Stomach (tissue), 9 donors: ENCODE data around the gene BCL2. TPM values are rescaled to one million over a fixed set of nuclear protein-coding genes. Genes with fewer than 3 reads are reported as not detected.

Experiments
- DNase-seq, 2 donors: peaks; one replicate each; pipeline versions ENCODE4 v3.0.0 to v3.0.0-alpha.2; 2013 to 2019
- H3K27ac ChIP-seq, 5 donors: fragments of 200-600 bp in 4 of 5; sonication (generic) in 4 of 5; one replicate each; pipeline ENCODE4 v1.5.1; 2013 to 2019; ENCODE audit warnings: mild to moderate bottlenecking in 1 of 5, moderate library complexity in 1 of 5
- H3K27me3 ChIP-seq, 3 donors: fragments of 200-600 bp; sonication (generic); one replicate each; pipeline ENCODE4 v1.5.1; 2017 to 2019; ENCODE audit warnings: mixed run types in 1 of 3
- H3K36me3 ChIP-seq, 4 donors: fragments of 200-600 bp; sonication (generic); 1 replicate in 3 of 4; 2 replicates in 1 of 4; pipeline ENCODE4 v1.5.1; 2016 to 2019
- H3K4me1 ChIP-seq, 4 donors: fragments of 200-600 bp; sonication (generic); one replicate each; pipeline ENCODE4 v1.5.1; 2016 to 2019
- H3K4me3 ChIP-seq, 4 donors: fragments of 200-600 bp; sonication (generic) in 3 of 4; one replicate each; pipeline ENCODE4 v1.5.1; 2016 to 2019; ENCODE audit warnings: mild to moderate bottlenecking in 1 of 4
- H3K9me3 ChIP-seq, 4 donors: fragments of 200-600 bp; sonication (generic); one replicate each; pipeline ENCODE4 v1.5.1; 2016 to 2019
- EP300 ChIP-seq: sonication (generic); formaldehyde crosslinking; IDR thresholded peaks from one replicate; pipeline ENCODE4 v1.6.1; 2017; ENCODE audit warnings: antibody characterized with exemption
- POLR2A ChIP-seq, 4 donors: fragments of 450-650 bp; IDR thresholded peaks; one replicate each; pipeline ENCODE4 v1.6.1; 2016; ENCODE audit warnings: antibody characterized with exemption in 4 of 4, control low read depth in 2 of 4, mild to moderate bottlenecking in 1 of 4, moderate library complexity in 1 of 4
- POLR2AphosphoS5 ChIP-seq, 3 donors: sonication (generic); formaldehyde crosslinking; IDR thresholded peaks; one replicate each; pipeline ENCODE4 v1.6.1; 2016; ENCODE audit warnings: antibody characterized with exemption in 3 of 3
- WGBS, 5 donors: extraction: QIAGEN DNeasy Blood & Tissue Kit in 3 of 5; methylation state at CpG; one replicate each; pipeline versions ENCODE4 v1.1.5 to v1.1.7; 2013 to 2018; 5-methylcytosine and 5-hydroxymethylcytosine counted together
- intact Hi-C: fragments of 100-400 bp; cut with DNase I; formaldehyde crosslinking; loops from one replicate; pipeline ENCODE4 v1.15.1; 2023; ENCODE audit warnings: low total_unique reads
- polyA plus RNA-seq, 3 donors: library from polyadenylated mRNA; stranded (reverse); fragments of 200-250 nt; gene quantifications; one replicate each; pipeline ENCODE4 v1.2.3, GENCODE V29; 2013
- total RNA-seq, 5 donors: library from RNA; depleted of rRNA; stranded (reverse); fragments of >200 nt; gene quantifications; one replicate each; pipeline versions ENCODE4 v1.1.0 to v1.2.3, GENCODE V29; 2014 to 2016
- TF ChIP-seq, protein P1 (sequence below), 7 experiments: fragments of 450-650 bp in 4 of 7; fragments of 200-600 bp in 3 of 7; sonication (generic) in 3 of 7; IDR thresholded peaks; one replicate each; pipeline ENCODE4 v1.5.1; 2016 to 2019; ENCODE audit warnings: antibody characterized with exemption in 7 of 7, control low read depth in 2 of 7, mild to moderate bottlenecking in 1 of 7
- donor health status: healthy with polysubstance abuse.
- donor health status: Bipolar disorder and iron deficiency.
- donor health status: healthy.

BCL2 gene
- total and polyA plus RNA-seq, 8 donors, result 1.5 to 53.9 (median 6.0) TPM

GRCh38 chr18:63152096-63152495 is 167.5 kb downstream of the BCL2 start:
- DNase-seq, result no peak
- no peak for TF ChIP-seq EP300
- TF ChIP-seq, protein P1, sequence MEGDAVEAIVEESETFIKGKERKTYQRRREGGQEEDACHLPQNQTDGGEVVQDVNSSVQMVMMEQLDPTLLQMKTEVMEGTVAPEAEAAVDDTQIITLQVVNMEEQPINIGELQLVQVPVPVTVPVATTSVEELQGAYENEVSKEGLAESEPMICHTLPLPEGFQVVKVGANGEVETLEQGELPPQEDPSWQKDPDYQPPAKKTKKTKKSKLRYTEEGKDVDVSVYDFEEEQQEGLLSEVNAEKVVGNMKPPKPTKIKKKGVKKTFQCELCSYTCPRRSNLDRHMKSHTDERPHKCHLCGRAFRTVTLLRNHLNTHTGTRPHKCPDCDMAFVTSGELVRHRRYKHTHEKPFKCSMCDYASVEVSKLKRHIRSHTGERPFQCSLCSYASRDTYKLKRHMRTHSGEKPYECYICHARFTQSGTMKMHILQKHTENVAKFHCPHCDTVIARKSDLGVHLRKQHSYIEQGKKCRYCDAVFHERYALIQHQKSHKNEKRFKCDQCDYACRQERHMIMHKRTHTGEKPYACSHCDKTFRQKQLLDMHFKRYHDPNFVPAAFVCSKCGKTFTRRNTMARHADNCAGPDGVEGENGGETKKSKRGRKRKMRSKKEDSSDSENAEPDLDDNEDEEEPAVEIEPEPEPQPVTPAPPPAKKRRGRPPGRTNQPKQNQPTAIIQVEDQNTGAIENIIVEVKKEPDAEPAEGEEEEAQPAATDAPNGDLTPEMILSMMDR (IDR thresholded peaks at IDR 0.05), result no peak
- TF ChIP-seq POLR2AphosphoS5 (IDR thresholded peaks at IDR 0.05), result no peak
- no peak for TF ChIP-seq POLR2A (IDR thresholded peaks at IDR 0.05)
- Histone ChIP-seq H3K36me3 (no peaks in the 10 kb centered on the region), H3K27ac (no peak overlapping the region), H3K4me1 (peaks cover 0 to 27% (median 17%) of the 10 kb centered on the region in 4 donors), H3K27me3 (no peaks in the 10 kb centered on the region), H3K9me3 (no peaks in the 10 kb centered on the region), H3K4me3 (no peak overlapping the region)
- intact Hi-C loops, result no loop called here
- 45 to 71% (median 64%) methylated on average over 3 of the region's 3 CpGs for WGBS, 5 donors

- no peaks in the 10 kb centered on the region for H3K36me3 ChIP-seq
- intact Hi-C loops, result no loop called here
These were observed 168.0 kb downstream of the BCL2 start for GRCh38 chr18:63151539-63151938.

GRCh38 chr18:63150942-63151421 is 168.6 kb downstream of the BCL2 start:
- no peak for TF ChIP-seq EP300
- TF ChIP-seq, protein P1 (IDR thresholded peaks at IDR 0.05), result no peak
- no peaks in the 10 kb centered on the region for H3K36me3 ChIP-seq
- no peaks in the 10 kb centered on the region for H3K27me3 ChIP-seq
- intact Hi-C loops, result no loop called here
- H3K27ac ChIP-seq, result no peak overlapping the region
- whole genome bisulfite sequencing, 5 donors, result 83 to 92% (median 86%) methylated on average over 4 of the region's 4 CpGs
- peaks cover 0 to 32% (median 14%) of the 10 kb centered on the region in 4 donors for H3K4me1 ChIP-seq
- H3K9me3 ChIP-seq, result no peaks in the 10 kb centered on the region
- no peak for DNase-seq
- no peak overlapping the region for H3K4me3 ChIP-seq

More at GRCh38 chr18:63151539-63151938, 168.0 kb downstream of the BCL2 start:
- peaks cover 0 to 32% (median 15%) of the 10 kb centered on the region in 4 donors for H3K4me1 ChIP-seq
- H3K27me3 ChIP-seq, result no peaks in the 10 kb centered on the region
- WGBS, 5 donors, result 72 to 81% (median 76%) methylated on average over 5 of the region's 5 CpGs
- TF ChIP-seq, protein P1 (IDR thresholded peaks at IDR 0.05), result no peak
- TF ChIP-seq POLR2AphosphoS5 (IDR thresholded peaks at IDR 0.05) (no peak), POLR2A (IDR thresholded peaks at IDR 0.05) (no peak), EP300 (no peak)
- H3K27ac ChIP-seq, result no peak overlapping the region
- no peak overlapping the region for H3K4me3 ChIP-seq
- H3K9me3 ChIP-seq, result no peaks in the 10 kb centered on the region
- no peak for DNase-seq

GRCh38 chr18:63150326-63150725 is 169.2 kb downstream of the BCL2 start:
- H3K4me3 ChIP-seq, result no peak overlapping the region
- 78 to 90% (median 84%) methylated on average over 8 of the region's 8 CpGs for WGBS, 5 donors
- intact Hi-C loops, result no loop called here

More at GRCh38 chr18:63150326-63150725, 169.2 kb downstream of the BCL2 start:
- Histone ChIP-seq H3K27ac (no peak overlapping the region), H3K36me3 (no peaks in the 10 kb centered on the region), H3K27me3 (no peaks in the 10 kb centered on the region), H3K9me3 (no peaks in the 10 kb centered on the region), H3K4me1 (peaks cover 0 to 27% (median 11%) of the 10 kb centered on the region in 4 donors)
- no peak for DNase-seq
- no peak for TF ChIP-seq POLR2AphosphoS5 (IDR thresholded peaks at IDR 0.05)
- no peak for TF ChIP-seq POLR2A (IDR thresholded peaks at IDR 0.05)
- TF ChIP-seq, protein P1 (IDR thresholded peaks at IDR 0.05), result no peak
- TF ChIP-seq EP300, result no peak
